HCT116 (cell line): ENCODE results near the gene KRTAP3-3.

Source experiments
- CTCF ChIP-seq, 3 experiments: fragments of 200-600 bp in 1 of 3; sonication (generic) in 1 of 3; IDR thresholded peaks in 2 of 3; conservative IDR thresholded peaks in 1 of 3; 2 replicates each; pipeline ENCODE4 v1.5.1; 2012 to 2017; ENCODE audit warnings: low read depth in 2 of 3, low read length in 2 of 3, antibody characterized with exemption in 1 of 3, borderline replicate concordance in 1 of 3, control low read depth in 1 of 3, mild to moderate bottlenecking in 1 of 3, mixed read lengths in 1 of 3, mixed run types in 1 of 3, moderate library complexity in 1 of 3; ENCODE audit not compliant: insufficient read depth in 1 of 3
- POLR2AphosphoS5 ChIP-seq: IDR thresholded peaks from 2 replicates; pipeline ENCODE4 v1.6.1; 2011; ENCODE audit warnings: mild to moderate bottlenecking, low read depth, low read length, moderate library complexity
- SIN3A ChIP-seq: IDR thresholded peaks from 2 replicates; pipeline ENCODE4 v1.6.1; 2012; ENCODE audit warnings: low read depth
- TCF7L2 ChIP-seq: IDR thresholded peaks from 2 replicates; pipeline ENCODE4 v1.7.0; 2011; ENCODE audit warnings: borderline replicate concordance, inconsistent platforms; ENCODE audit not compliant: insufficient read depth, insufficient read length; ENCODE audit errors: extremely low read depth

DNA sequence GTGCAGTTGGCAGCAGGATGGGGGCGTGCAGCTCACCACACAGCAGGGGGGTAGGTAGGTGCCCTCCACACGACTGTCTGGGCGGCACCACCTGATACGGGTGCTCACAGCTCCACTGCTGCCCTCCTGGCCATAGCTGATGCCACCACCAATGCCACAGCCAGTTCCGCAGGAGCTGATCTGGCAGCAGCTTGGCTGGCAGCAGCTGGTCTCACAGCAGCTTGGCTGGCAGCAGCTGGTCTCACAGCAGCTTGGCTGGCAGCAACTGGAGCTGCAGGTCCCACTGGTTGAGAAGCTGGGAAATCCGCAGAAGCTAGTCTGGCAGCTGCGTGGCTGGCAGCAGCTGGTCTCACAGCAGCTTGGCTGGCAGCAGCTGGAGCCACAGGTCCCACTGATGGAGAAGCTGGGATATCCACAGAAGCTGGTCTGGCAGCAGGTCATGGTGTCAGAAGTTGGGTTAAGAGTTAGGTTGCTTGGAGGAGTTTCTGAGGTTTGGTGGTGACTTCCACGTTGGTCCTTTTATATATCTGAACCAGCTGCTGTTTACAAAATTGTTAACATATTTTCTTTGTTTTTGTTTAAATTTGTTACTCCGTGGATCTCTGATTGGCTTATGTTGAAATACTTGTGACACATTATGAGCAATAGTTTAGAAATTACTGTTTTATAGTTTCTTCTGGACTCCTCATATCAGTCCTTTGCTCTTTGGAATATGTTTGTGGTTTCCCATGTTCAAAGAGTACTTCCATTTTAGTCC lies 32.9 kb upstream of the KRTAP3-3 start, which contains the start of gene KRTAP1-5:
- TF ChIP-seq CTCF (IDR thresholded peaks at IDR 0.05 in 2 of 3, conservative IDR thresholded peaks at IDR 0.05 in 1 of 3; ENCODE audit: borderline replicate concordance in 1 of 3, insufficient read depth in 1 of 3, low read depth in 2 of 3, low read length in 2 of 3) (no peak), POLR2AphosphoS5 (no peak), SIN3A (no peak), TCF7L2 (no peak)
